Glutamatergic neuron (in vitro differentiated cells): ENCODE results near the gene RNASEH2C. TPM values are rescaled to one million over a fixed set of nuclear protein-coding genes. Genes with fewer than 3 reads are reported as not detected.

Experiments used
- DNase-seq: peaks from one replicate; pipeline ENCODE4 v3.0.0; 2022
- H3K27ac Mint-ChIP-seq: one replicate; pipeline ENCODE4 v1.8.0; 2020; ENCODE audit warnings: mild to moderate bottlenecking, mixed read lengths, inconsistent platforms; ENCODE audit not compliant: unreplicated experiment
- H3K27me3 Mint-ChIP-seq: one replicate; pipeline ENCODE4 v1.8.0; 2020; ENCODE audit warnings: mild to moderate bottlenecking, moderate library complexity, mixed read lengths, inconsistent platforms; ENCODE audit not compliant: unreplicated experiment
- H3K36me3 Mint-ChIP-seq: one replicate; pipeline ENCODE4 v1.8.0; 2020; ENCODE audit warnings: mild to moderate bottlenecking, mixed read lengths, inconsistent platforms; ENCODE audit not compliant: unreplicated experiment
- H3K4me1 Mint-ChIP-seq: one replicate; pipeline ENCODE4 v1.8.0; 2020; ENCODE audit warnings: mild to moderate bottlenecking, low read depth, mixed read lengths, inconsistent platforms; ENCODE audit not compliant: unreplicated experiment
- H3K4me3 Mint-ChIP-seq: one replicate; pipeline ENCODE4 v1.8.0; 2020; ENCODE audit warnings: mild to moderate bottlenecking, mixed read lengths, inconsistent platforms; ENCODE audit not compliant: unreplicated experiment
- H3K9me3 Mint-ChIP-seq: one replicate; pipeline ENCODE4 v1.8.0; 2020; ENCODE audit warnings: mild to moderate bottlenecking, moderate library complexity, mixed read lengths, inconsistent platforms; ENCODE audit not compliant: unreplicated experiment
- total RNA-seq: library from RNA; stranded (reverse); fragmentation: NEBNext Ultra II Directional; extraction: Animal tissue kit (Norgen Biotek cat#: 25700); gene quantifications from one replicate; pipeline ENCODE4 v1.2.1, GENCODE V29; 2021; ENCODE audit not compliant: unreplicated experiment
- TF ChIP-seq, protein P1 (sequence below): fragments of 200-600 bp; sonication (generic); IDR thresholded peaks from one replicate; pipeline ENCODE4 v1.5.0; 2021; ENCODE audit not compliant: partially characterized antibody, unreplicated experiment

Gene RNASEH2C
- total RNA-seq, 1 donor from 2014 or later = 42.9 TPM

DNA sequence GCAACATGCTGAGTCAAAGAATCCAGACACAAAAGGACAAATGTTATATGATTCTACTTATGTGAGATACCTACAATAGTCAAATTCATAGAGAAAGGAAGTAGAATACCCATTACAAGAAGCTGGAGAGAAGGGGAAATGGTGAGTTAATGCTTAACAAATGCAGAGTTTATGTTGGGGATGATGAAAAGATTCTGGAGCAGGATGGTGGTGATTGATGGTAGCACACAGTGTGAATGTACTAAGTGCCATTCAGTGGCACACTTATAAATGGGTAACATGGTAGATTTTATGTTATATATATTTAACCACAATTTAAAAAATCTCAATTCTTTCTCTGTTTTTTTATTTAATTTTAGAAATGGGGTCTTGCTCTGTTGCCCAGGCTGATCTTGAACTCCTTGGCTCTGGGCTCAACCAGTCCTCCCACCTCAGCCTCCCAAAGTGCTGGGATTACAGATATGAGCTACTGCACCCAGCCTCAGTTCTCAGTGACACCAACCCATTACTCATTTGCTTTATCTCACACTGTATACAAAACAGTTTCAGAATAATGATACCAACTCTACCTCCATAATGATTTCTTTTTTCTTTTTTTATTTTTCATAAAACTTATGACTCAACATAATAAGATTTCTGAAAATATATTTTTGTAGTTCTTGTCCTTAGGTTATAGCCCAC lies 48.3 kb downstream of the RNASEH2C start:
- Mint-ChIP-seq H3K4me1 (no peaks in the 10 kb centered on the region), H3K9me3 (no peaks in the 10 kb centered on the region), H3K27me3 (no peaks in the 10 kb centered on the region), H3K4me3 (no peak overlapping the region), H3K27ac (no peak overlapping the region), H3K36me3 (no peaks in the 10 kb centered on the region)
- TF ChIP-seq, protein P1, sequence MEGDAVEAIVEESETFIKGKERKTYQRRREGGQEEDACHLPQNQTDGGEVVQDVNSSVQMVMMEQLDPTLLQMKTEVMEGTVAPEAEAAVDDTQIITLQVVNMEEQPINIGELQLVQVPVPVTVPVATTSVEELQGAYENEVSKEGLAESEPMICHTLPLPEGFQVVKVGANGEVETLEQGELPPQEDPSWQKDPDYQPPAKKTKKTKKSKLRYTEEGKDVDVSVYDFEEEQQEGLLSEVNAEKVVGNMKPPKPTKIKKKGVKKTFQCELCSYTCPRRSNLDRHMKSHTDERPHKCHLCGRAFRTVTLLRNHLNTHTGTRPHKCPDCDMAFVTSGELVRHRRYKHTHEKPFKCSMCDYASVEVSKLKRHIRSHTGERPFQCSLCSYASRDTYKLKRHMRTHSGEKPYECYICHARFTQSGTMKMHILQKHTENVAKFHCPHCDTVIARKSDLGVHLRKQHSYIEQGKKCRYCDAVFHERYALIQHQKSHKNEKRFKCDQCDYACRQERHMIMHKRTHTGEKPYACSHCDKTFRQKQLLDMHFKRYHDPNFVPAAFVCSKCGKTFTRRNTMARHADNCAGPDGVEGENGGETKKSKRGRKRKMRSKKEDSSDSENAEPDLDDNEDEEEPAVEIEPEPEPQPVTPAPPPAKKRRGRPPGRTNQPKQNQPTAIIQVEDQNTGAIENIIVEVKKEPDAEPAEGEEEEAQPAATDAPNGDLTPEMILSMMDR = no peak
- DNase-seq = no peak

Other genes starting within 250 kb of the RNASEH2C start
- gene MALAT1, start 221.8 kb downstream of the RNASEH2C start, total RNA-seq = 18,218 TPM
- gene SCYL1, start 195.7 kb downstream of the RNASEH2C start, total RNA-seq = 80.0 TPM
- 2.5 TPM for gene LTBP3, start 162.4 kb downstream of the RNASEH2C start, total RNA-seq
- gene ZNRD2, start 150.3 kb downstream of the RNASEH2C start, total RNA-seq = 37.9 TPM
- 184 TPM for gene FAM89B, start 148.3 kb downstream of the RNASEH2C start, total RNA-seq
- gene EHBP1L1, start 144.7 kb downstream of the RNASEH2C start, total RNA-seq = 14.2 TPM
- 0.69 TPM for gene KCNK7, start 125.0 kb downstream of the RNASEH2C start, total RNA-seq
- gene MAP3K11, start 106.6 kb downstream of the RNASEH2C start, total RNA-seq = 58.6 TPM
- gene PCNX3, start 105.0 kb downstream of the RNASEH2C start, total RNA-seq = 43.3 TPM
- gene SIPA1, start 82.7 kb downstream of the RNASEH2C start, total RNA-seq = 21.4 TPM
- gene RELA, start 57.9 kb downstream of the RNASEH2C start, total RNA-seq = 61.2 TPM
- gene KAT5, start 8.5 kb downstream of the RNASEH2C start, total RNA-seq = 71.3 TPM
- 13.2 TPM for gene AP5B1, start 60.2 kb upstream of the RNASEH2C start, total RNA-seq
- not detected for gene OVOL1, start 66.3 kb upstream of the RNASEH2C start, total RNA-seq
- gene SNX32, start 113.2 kb upstream of the RNASEH2C start, total RNA-seq = 14.7 TPM
- 1,294 TPM for gene CFL1, start 137.4 kb upstream of the RNASEH2C start, total RNA-seq
- gene MUS81, start 139.6 kb upstream of the RNASEH2C start, total RNA-seq = 114 TPM
- 16.3 TPM for gene EFEMP2, start 152.0 kb upstream of the RNASEH2C start, total RNA-seq
- gene CTSW, start 159.0 kb upstream of the RNASEH2C start, total RNA-seq = not detected
- 115 TPM for gene FIBP, start 167.7 kb upstream of the RNASEH2C start, total RNA-seq
- 23.6 TPM for gene CCDC85B, start 169.9 kb upstream of the RNASEH2C start, total RNA-seq
- not detected for gene FOSL1, start 179.6 kb upstream of the RNASEH2C start, total RNA-seq
- 24.7 TPM for gene C11orf68, start 198.3 kb upstream of the RNASEH2C start, total RNA-seq
- gene DRAP1, start 198.6 kb upstream of the RNASEH2C start, total RNA-seq = 68.7 TPM
- not detected for gene TSGA10IP, start 224.7 kb upstream of the RNASEH2C start, total RNA-seq
- gene SART1, start 240.9 kb upstream of the RNASEH2C start, total RNA-seq = 52.3 TPM